GM19468 (cell line): ENCODE results near the gene CFAP73.

Experiments used
- ATAC-seq: cut with Tn5 transposase; IDR thresholded peaks from one replicate; pipeline ENCODE4 v1.9.1; 2021; ENCODE audit warnings: mild to moderate bottlenecking, moderate library complexity, moderate number of reproducible peaks; ENCODE audit not compliant: unreplicated experiment; ENCODE audit errors: extremely low read depth

The CFAP73 gene

GRCh38 chr12:113184900-113185179 is 35.3 kb downstream of the CFAP73 start:
- ATAC-seq: peak; percentile 53

- ATAC-seq: no peak
Measured at GRCh38 chr12:113185180-113186032, 35.9 kb downstream of the CFAP73 start, which contains the start of the genes DDX54 and RITA1. TSS of gene DDX54 (minus strand) at chr12:113185478. CDS start at chr12:113185451, 27 bp downstream. TSS of gene RITA1 (plus strand) at chr12:113185721. CDS start at chr12:113186747, 1,026 bp downstream.

DNA sequence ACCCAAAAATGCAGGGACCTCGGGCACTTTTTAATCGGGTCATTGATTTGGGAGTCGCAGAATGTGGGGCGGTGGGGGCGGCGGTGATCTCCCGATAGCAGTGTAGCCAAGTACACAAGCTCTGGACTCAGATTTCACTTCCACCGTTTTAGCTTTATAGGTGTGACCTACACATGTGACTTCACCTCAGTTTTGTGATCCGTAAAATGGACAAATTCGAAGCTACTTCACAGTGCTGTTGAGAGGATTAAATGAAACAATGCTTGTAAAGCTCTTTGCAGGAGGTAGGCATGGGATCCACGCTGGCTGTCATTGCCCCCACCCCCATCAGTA is 36.5 kb downstream of the CFAP73 start:
- no peak for ATAC-seq

GRCh38 chr12:113186666-113187325 is 37.3 kb downstream of the CFAP73 start:
- ATAC-seq: no peak

DNA sequence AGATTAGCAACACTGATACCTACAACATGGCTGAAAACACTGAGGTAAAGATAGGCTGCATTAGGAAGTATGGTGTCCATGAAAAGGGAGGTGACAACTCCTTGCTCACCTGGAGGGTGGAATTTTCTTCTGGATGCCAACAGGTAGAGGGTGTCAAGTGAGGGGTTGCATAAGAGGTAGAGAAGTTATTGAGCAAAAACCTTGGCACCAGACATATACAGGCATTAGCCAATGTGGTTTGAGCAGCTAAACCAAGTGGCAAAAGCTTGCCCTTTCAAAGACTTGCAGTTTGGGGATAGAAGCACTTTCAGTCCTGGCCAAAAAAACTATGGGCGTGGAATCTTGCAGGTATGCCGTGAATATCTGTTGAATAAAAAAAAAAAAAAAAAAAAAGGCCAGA is 39.8 kb downstream of the CFAP73 start:
- no peak for ATAC-seq

GRCh38 chr12:113190761-113191160 is 41.2 kb downstream of the CFAP73 start:
- no peak for ATAC-seq

- no peak for ATAC-seq
Measured at GRCh38 chr12:113191227-113191626, 41.7 kb downstream of the CFAP73 start.

GRCh38 chr12:113194971-113195391 is 45.5 kb downstream of the CFAP73 start:
- no peak for ATAC-seq

DNA sequence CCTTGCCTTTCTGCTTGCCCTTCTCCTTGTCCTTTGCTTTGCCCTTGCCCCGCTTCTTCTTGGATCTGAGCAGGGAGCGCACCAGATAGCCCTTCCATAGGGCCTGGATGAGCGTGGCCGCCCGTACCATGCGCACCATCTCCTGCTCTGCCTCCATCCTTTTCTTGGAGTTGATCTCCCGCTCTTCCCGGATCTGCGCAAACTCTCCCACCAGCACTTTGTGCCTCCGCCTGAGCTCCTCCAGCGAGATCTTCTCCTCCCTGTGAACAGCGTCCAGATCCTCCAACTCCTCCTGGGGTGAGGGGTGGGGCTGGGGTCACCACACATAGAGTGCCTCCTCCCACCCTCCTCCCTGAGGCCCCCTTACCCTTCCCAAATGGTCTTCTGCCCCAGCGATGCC is 46.1 kb downstream of the CFAP73 start:
- ATAC-seq: no peak

DNA sequence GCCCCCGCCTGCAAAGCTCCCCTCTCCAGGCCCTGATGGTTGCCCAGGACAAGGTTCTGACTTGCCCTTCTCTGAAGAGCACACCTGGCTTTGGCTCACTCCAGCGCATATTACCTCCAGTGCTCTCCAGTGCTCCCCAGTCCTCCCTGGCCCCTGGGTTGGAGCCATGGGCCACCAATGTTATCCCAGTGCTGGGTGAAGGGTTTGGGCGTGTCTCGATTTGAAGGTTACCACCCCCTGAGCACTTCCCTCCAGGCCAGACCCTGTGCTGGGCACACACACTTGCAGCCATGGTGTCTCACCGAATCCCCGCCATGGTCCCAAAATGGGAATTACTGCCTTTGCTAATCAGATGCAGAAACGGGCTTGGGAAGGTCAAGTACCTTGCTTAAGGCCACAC is 47.1 kb downstream of the CFAP73 start:
- no peak for ATAC-seq

DNA sequence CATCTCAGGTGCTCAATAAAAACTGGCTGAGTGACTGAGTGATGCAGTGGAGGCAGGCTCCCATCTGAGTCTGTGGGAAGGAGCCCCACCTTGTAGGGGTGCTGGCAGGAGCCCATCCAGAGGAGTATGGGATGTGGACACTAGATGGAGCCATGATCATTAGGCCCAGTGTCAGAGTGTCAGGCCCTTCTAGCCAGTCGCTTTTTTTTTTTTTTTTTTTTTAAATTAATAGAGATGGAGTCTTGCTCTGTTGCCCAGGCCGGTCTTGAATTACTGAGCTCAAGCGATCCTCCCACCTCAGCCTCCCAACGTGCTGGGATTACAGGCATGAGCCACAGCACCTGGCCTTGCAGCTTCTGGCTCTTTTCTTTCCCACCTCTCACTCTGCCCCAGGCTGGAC is 47.5 kb downstream of the CFAP73 start:
- peak; percentile 71 for ATAC-seq

DNA sequence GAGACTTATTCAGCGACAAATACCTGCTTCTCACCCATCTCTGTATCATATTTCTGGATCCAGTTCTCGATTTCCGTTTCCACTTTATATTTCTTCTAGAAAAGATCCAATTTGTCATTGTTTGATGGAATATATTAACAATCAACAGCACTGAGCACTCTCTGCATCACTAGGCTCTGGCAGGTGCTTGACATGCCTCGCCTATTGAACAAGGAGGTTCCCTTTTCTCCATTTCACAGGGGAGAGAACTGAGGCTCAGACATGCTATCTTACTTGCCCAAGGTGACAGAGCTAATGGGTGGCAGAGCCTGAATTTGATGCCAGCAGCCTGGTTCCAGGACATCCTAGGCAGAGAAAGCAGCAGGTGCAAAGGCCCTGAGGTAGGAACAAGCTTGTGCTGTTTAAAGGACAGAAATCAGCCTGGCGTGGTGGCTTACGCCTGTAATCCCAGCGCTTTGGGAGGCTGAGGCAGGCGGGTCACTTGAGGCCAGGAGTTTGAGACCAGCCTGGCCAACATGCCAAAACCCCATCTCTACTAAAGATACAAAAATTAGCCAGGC is 48.1 kb downstream of the CFAP73 start:
- ATAC-seq: no peak

GRCh38 chr12:113198296-113198695 is 48.8 kb downstream of the CFAP73 start:
- ATAC-seq: no peak

DNA sequence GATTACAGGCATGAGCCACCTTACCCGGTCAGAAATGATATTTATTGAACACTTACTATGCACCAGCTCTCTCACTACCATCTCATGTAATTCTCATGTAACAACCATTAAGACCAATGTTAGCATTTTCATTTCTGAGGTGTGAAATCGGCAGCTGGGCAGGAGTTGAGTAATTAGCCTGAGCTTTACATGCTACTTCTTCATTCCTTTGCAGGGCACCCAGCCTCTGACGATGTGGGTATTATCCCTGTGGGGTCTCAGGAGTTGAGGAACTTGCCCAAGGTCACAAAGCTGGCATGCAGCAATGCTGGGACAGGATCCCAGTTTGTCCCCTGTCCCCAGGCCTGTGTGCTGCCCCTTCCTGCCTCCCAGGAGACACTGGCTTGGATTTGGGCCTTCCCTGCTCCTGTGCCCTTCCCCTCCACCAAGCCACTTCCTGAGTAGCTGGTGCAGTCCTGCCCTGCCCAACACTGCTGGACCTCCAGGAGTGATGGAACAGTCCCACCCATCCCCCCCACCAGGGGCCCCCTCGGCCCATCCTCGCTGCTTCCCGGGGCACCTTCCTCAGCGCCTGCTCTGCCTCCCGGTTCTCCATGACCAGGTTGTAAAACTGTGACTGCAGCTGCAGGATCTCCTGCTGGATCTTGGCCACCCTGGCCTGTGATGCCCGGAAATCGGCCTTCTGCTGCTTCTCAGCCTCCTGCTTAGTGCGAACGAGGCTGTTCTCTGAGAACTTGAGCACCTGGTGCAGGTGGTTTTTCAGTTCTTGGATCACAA is 50.7 kb downstream of the CFAP73 start:
- no peak for ATAC-seq

GRCh38 chr12:113201187-113202177 is 52.0 kb downstream of the CFAP73 start:
- ATAC-seq: no peak

- no peak for ATAC-seq
Measured at GRCh38 chr12:113202300-113203075, 53.0 kb downstream of the CFAP73 start.

- ATAC-seq: no peak
Measured at GRCh38 chr12:113203852-113204760, 54.6 kb downstream of the CFAP73 start.

- no peak for ATAC-seq
Measured at GRCh38 chr12:113204804-113205203, 55.3 kb downstream of the CFAP73 start.
